Activated effector memory CD4-positive, alpha-beta T cell treated with anti-CD3 and anti-CD28 coated beads, Interleukin-2, amount 50 U/mL, for 16 hours (primary cell): ENCODE results near the gene EME1.

Experiments used
- DNase-seq: peaks from one replicate; pipeline ENCODE4 v3.0.0-alpha.2; 2020

Gene EME1

DNA sequence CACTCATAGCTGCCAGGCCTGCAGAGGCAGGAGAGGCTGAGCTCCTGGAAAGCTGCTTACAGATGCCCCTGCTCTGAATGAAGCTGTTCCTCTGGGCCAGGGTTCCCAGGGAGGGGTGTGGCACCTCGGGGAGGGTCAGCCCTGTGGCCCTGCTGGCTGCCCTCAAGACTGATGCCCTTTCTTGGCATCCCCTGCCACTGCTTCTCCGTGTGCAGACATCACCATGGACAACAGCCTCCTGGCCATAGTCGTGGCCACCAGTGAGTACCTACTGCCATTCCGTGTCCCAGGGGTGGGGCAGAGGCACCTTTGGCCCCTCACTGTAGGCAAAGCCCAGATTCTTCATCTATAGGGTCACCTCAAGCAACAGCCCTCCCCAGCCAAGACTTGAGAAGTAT is 9.0 kb upstream of the EME1 start:
- peak; percentile 55 for DNase-seq

DNA sequence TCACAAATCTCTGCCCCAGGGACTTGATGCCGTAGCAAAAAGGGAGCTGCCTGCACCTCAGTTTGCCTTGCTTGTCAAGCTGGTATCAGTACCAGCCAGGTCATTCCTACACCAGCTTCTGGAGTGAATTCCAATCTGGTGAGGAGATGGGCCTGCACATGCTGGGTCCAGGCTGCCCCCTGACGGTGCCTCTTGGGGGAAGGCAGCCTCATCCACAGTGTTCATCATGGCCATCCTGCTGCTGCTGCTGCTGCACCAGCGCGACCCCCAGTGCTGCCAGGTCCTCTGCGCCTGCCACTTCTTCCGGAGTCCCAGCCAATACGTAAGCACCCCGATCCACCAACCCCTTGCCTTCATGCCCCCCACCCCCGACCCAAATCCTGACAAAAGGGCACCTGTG is 8.3 kb upstream of the EME1 start:
- peak; percentile 46 for DNase-seq

DNA sequence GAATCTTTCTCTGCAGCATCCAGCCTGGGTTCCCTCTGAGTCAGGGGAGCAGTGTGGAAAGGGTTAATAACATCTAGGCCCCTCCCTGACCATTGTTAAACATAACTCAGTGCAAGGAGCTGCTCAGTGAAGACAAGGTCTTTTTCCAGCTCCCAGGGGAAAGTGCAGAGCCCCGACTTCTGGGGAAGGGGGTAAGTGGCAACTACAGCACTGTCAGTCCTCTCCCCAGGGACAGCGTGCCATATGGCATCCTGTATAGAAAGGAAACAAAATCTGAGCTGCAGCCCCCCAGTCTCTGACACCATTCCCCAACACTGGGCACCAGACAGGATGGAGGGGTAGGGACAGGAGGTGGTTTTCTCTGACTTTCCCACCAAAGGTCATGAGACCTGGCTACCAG is 7.9 kb upstream of the EME1 start:
- no peak for DNase-seq

DNA sequence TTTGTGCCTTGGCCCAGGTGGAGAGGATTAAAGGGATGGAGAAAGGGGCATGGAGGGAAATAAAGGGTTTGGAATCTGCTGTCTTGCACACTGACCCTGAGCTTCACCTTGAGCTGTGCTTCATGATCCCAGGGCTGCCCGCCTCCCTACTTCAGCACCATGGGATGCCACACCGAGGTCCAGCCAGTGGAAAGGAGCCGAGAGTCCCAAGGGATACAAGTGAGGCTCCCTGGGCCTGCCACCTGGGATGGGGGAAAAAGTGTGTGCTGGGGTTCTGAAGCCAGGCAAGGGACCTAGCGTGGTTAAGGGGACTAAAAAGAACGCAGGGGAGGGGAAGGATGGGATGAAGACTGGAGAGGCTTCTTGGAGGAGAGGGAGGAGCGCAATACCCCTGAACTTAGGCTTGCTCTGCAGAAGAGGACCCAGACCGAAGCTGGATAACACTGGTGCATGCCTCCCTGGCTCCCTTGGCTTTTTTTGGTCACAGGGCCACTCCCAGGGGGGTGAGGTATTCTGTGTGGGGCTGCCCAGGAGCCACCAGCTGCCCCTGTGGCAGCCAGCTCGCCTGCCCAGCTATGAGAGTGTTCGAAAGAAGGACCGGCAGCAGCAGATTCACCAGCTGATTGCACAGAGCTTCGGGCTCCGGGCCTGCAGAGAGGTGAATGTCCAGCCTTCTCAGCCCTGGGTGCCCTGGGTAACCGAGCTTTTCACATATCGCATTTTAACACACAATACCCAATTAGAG is 7.2 kb upstream of the EME1 start:
- DNase-seq = peak; percentile 56

DNA sequence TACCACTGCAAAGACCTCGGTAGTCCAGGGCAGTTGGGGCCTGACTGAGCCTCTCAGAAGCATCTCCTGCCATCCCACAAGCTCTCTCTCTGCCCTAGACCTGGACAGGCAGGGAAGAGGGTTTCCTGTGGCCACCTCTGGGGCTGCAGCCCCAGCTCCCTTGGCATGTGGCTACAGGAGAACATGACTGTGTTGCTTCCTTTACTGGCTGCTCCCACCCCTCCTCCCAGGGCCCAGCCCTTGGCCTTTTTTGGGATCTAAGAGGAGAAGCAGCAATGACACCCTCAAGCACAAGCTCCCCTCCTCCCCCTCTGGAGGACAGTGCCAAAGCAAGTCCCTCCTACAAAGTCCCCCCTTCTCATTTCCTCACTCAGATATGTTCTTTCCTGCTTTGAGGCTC is 5.6 kb upstream of the EME1 start:
- DNase-seq = peak; percentile 42

DNA sequence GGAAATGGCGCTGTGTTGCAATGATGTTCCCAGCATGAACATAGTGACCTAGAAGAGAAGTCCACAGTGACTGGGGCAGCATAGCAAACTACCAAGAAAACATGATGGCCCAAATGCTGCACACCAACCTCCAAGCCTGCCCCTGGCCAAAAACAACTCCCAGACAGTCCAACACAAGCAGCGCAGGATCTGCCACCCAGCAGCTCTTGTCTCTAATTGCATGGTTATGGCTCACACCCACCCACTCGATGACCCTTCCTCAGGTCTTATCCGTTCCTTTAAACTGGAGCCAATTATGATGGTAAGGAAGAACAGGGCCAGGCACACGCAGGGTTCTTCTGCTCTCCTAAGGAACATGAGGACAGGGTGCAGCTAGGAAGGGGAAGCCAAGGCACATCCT is 3.0 kb upstream of the EME1 start:
- no peak for DNase-seq

DNA sequence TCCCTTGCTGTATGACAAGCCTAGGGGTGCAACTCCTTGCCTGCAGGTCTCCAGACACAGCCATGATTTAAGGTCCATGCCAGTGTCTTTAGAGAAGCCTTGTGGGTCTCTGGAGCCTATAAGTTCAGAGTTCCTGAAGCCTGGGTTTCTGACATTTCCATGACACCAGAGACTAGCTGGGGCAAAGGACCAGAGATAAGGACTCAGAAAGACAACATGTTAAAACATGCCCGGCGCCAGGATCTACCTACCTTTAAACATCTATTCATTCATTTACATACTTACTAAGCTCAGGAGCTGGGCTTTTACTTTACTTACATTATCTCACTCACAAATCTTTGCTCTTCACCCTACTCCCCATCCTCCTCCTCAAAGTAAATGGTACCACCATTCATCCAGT is 1.5 kb upstream of the EME1 start:
- DNase-seq = no peak

DNA sequence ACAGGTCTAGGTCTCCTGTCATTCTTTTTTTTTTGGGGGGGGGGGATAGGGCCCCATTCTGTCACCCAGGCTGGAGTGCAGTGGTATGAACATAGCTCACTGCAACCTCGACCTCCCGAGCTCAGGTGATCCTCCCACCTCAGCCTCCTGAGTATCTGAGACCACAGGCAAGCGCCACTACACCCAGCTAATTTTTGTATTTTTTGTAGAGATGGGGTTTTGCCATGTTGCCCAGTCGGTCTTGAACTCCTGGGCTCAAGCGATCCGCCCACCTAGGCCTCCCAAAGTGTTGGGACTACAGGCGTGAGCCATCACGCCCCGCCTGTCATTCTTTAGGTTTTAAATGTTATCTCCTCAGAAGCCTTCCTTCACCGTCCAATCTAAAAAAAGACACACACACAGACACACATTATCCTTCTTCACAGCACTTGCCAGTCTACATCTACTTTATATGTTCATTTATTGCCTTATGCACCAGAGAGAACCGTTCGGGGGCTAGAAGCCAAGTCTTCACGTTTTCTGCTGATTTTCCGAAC is 739 bp upstream of the EME1 start:
- DNase-seq = no peak

DNA sequence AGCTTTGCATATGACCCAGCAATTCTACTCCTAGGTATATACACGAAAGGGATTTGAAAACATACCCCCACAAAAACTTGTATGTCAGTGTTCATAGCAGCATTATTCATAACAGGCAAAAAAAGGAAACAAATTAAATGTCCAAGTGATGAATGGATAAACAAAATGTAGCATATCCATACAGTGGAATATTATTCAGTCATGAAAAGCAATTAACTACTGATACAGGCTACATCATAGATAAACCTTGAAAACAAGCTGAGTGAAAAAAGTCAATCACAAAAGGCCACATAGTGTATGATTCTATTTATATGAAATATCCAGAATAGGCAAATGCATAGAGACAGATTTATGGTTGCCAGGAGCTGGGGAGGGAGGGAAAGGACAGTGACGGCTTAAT is 676 bp downstream of the EME1 start:
- no peak for DNase-seq

DNA sequence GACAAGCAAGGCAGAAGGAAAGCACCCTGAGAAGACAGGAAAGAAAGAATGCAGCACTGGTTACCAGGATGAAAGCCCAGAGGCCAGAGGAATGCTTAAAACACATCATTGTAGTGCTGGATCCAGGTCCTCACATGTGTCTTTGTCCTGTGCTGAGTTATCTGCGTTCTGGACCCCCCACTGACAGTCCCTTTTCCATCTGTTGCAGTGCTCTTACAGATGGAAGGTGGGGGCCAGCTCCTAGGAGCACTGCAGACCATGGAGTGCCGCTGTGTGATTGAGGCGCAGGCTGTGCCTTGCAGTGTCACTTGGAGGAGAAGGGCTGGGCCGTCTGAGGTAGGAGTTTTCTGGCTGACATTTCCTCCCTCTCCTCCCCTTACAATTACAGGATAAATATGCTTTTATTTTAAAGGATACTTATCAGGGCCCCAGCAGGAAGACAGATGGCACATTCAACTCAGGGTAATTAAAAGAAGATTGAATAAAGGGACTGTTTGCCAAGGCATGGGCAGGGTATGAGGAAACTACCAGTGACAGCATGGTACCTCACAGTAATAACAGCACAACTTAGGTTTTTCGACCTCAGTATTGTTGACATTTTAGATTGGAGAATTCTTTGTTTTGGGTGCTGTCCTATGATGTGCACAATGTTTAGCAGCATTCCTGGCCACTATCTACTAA is 3.0 kb downstream of the EME1 start:
- no peak for DNase-seq

DNA sequence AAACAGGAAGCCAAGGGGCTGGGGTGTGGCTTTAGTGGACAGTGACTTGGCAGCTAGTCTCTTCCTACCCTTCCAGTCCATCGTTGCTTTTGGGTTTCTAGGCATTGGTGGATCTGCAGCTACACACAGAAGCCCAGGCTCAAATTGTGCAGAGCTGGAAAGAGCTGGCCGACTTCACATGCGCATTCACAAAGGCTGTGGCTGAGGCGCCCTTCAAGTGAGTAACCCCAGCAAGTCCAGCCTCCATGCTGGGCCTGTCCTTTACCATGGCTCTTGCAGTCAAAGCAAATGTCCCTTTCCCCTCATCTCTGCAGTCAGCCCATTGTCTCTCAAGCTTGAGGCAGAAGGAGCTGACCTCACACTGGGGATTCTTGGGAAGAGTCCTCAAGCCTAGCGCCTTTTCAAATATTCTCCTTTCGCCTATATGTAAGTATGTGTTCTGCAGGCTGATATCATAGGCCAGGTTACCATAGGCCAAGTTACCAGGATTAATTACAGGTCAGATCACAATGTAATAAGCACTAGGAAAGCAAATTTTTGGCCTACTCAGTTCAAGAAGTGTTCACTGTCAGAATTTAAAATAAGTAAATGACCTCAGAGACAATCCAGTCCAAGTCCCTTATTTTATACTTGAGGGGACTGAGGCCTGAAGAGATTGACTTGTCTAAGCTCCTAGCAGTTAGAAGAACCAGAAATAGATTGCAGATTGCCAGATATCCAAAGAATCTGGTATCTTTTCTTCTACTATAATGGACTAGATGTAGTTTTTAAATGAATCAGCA is 6.5 kb downstream of the EME1 start:
- DNase-seq = no peak

DNA sequence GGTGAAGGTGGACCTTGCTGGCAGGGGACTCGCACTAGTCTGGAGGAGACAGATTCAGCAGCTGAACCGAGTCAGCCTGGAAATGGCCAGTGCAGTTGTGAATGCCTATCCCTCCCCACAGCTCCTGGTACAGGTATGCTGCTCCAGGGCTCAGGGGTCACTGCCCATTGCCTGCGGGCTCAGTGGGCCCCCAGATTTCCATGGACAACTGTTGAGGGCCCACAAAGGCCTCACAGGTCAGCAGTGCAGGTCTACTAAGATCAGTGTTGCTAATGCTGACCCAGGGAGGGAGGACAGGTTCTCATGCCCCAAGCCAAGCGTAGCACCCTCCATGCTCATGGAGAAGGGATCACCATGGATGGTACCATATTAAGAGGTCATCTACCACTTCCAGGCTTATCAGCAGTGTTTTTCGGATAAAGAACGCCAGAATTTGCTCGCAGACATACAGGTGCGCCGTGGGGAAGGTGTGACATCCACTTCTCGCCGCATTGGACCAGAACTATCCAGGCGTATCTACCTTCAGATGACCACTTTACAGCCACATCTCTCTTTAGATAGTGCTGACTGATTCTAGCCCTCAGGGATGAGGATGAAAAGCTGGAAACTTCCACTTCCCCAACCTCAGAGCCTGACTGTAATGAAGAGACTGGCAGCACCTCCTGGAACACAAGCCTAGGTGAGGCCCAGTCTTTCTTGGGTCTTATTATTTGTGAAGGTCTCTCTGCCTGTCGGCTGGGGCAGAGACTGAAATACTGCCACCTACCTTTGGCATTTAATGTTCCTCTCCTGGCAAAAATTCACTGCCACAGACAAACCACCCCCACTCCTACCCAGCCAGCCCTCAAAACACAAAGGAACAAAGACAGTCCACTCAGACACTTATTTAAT is 7.6 kb downstream of the EME1 start:
- no peak for DNase-seq

DNA sequence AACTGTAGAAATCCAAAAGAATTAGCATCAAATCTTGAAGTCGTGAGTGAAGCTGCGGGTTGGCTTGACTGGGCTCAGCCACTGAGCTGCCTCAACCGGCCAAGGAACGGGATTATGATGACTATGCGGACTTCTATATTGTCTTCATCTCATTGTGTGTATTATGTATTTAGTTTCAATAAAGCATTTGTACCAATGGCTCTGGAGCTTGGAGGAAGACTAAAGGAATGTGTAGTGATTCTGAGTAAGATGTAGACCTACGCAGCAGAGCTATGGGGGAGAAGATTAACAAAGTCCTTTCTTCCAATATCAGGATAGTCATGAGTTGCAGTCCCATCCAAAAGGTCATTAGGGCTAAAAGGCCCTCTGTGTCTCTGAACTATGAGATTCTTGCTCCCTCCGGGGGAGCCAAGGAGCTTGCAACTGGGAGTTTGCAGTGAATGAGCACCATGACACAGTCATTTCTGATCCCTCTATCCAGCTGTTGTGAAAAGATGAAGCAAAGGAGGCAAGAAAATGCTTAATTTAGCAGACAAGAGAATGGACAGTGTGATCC is 8.3 kb downstream of the EME1 start:
- DNase-seq = no peak

DNA sequence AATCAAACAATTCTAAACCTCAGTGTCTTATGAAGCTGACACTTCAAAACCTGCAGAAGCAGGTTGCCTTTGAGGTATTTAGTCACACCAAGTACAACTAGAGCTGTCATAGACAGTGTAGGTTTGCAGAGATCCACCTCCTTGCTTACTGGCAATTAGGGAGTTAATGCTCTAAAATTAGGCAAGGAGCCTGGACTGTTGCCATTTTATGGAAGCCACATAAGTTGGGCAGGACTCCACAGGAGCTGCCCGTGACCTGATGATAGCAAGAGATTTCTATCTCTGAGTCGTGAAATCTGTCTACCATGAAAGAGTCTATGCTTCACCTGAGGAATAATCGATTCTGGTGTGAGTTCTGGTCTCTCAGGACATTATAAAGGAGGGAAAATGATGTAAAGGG is 8.9 kb downstream of the EME1 start:
- no peak for DNase-seq

DNA sequence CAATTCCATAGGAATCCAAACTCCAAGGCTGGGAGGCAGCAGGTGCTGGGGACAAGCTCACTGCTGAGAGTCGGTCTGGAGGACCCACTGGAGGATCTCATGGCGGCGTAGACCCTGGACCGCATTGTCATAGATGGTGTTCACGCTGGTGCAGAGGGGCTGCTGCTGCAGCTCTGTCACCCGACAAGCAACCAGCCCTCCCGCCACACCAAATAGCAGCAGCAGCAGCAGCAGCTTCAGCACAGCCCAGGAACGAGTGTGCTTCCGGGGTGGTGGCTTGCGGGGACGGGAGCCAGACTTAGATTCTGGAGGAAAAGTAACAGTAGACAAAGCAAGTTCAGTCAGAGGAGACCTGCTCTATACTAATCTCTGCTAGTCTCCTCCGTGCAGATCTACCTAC is 9.9 kb downstream of the EME1 start:
- no peak for DNase-seq

DNA sequence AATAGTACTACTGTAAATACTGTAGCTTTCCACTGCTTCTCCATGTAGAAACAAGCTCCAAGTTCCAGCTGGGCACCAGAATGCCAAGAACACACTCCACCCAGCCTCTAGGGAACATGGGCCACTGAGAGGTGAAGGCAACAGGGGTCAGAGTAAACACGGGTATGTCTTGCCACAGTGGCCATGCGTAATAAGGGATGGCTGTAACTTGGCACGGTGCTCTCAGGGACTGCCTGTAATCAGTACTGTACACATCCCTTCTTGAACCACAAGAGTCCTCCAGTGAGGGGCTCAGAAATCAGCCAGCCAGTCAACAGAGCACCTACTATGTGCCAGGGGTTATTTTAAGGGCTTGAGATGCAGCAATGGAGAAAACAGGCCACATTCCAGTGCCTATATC is 13.5 kb downstream of the EME1 start:
- no peak for DNase-seq

DNA sequence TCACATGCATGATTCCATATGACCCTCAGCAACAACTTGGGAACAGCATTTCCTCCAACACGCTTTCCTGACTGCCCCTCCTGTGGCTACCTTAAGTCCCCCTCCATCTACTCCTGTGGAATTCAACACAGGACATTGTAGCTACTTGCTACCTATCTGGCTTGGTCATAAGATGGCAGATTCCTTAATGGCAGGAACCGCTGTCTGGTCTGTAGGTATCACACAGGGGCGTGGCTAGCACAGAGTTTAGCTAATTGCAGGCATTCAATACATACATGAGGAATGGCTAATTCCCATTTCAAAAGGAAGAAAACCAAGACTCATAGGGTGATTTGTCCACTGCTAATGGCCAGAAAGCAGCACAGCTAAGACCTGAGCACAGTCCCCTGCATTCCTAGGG is 15.7 kb downstream of the EME1 start:
- DNase-seq = no peak

DNA sequence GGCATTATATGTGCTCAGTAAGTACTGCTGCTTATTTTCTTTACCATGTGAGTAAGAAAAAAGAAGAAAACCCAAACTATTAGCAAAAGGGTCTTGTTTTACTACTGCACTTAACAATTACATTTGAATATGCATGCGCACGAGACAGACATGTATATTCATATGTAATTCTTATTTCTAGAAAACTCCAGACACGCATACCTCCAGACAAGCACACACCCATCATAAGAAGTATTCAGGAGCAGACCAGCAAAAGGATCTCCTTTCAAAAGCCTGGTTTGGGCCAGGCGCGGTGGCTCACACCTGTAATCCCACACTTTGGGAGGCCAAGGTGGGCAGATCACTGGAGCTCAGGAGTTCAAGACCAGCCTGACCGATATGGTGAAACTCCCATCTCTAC is 16.5 kb downstream of the EME1 start:
- no peak for DNase-seq

DNA sequence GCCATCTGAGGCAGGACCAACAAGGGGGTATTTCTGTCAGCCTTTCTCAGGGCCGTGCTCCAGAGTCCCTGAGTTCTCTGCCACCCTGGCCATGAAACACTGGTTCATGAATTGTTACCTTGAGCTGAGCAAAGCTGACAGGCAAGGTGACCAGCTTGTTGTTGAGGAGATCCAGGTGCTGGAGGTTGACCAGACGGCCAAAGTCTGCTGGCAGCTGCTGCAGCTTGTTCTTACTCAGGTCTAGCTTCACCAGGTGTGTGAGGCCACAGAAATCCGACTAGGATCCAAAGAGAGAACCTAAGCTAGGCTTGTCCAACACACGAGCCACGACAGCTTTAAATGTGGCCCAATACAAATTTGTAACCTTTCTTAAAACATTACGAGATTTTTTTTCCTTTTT is 19.6 kb downstream of the EME1 start:
- DNase-seq = no peak

DNA sequence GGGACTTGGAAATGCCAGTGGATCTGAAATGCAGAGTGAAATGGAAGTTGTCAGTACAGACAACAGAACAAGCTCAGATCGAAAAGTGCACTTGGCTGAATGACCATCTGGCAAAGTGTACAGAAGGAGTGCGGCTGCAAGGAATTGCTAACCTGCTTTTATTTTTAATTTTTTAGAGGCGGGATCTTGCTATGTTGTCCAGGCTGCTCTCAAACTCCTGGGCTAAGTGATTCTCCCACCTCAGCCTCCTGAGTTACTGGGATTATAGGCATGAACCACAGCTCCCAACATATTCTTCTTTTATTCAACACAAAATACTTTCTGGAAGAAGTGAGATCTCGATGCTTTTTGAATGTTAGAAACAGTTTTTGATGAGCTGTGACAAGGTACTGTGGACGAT is 20.7 kb downstream of the EME1 start:
- DNase-seq = no peak

DNA sequence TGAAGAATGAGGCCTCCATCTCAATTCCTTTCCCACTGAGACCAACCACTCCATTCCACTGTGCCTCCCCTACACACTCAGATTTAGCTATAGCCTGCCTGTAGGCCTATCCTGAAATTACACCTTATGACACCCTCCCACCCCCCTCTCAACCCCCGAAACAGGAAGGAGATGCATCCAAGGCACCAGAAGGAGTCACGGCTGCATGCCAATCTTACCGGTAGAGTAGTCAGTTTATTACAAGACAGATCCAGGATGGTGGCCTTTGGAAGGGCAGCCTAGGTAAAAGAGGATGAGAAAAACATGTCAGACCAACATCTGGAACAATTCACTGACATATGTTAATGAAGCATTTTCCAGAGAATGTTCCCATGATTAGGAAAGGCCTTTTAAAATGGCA is 21.7 kb downstream of the EME1 start:
- DNase-seq = no peak
